Psoas muscle (tissue), 8 donors: ENCODE data around the gene SUPT6H. TPM values are rescaled to one million over a fixed set of nuclear protein-coding genes. Genes with fewer than 3 reads are reported as not detected.

ENCODE experiments used
- ATAC-seq, 4 donors: fragments of 200-7000 bp; cut with Tn5 transposase; one replicate each; pipeline ENCODE4 v1.9.1; 2020; ENCODE audit warnings: moderate library complexity in 3 of 4, mild to moderate bottlenecking in 2 of 4
- DNase-seq, 2 donors: peaks; one replicate each; pipeline ENCODE4 v3.0.0-alpha.2; 2020
- H3K27ac ChIP-seq: fragments of 200-600 bp; one replicate; pipeline ENCODE4 v1.8.0; 2022
- H3K27me3 ChIP-seq, 3 donors: fragments of 200-600 bp in 1 of 3; one replicate each; pipeline versions ENCODE4 v1.6.1 to v1.8.0; 2013 to 2022; ENCODE audit warnings: low read length in 2 of 3, mild to moderate bottlenecking in 2 of 3, moderate library complexity in 1 of 3; ENCODE audit not compliant: insufficient read depth in 3 of 3
- H3K36me3 ChIP-seq, 2 donors: fragments of 200-600 bp in 1 of 2; one replicate each; pipeline versions ENCODE4 v1.6.1 to v1.8.0; 2013 to 2022; ENCODE audit warnings: low read depth in 1 of 2, mild to moderate bottlenecking in 1 of 2, moderate library complexity in 1 of 2; ENCODE audit not compliant: insufficient read depth in 1 of 2
- H3K4me1 ChIP-seq: fragments of 200-600 bp; one replicate; pipeline ENCODE4 v1.8.0; 2022
- H3K4me3 ChIP-seq: fragments of 200-600 bp; one replicate; pipeline ENCODE4 v1.8.0; 2022; ENCODE audit warnings: mild to moderate bottlenecking
- H3K9me3 ChIP-seq: fragments of 200-600 bp; one replicate; pipeline ENCODE4 v1.8.0; 2022
- CTCF ChIP-seq: fragments of 200-600 bp; IDR thresholded peaks from one replicate; pipeline ENCODE4 v1.8.0; 2022; ENCODE audit warnings: antibody characterized with exemption
- WGBS, 3 donors: extraction: QIAGEN DNeasy Blood & Tissue Kit; methylation state at CpG; one replicate each; pipeline versions ENCODE4 v1.1.6 to v1.1.7; 2013; 5-methylcytosine and 5-hydroxymethylcytosine counted together
- intact Hi-C, 2 donors: fragments of 100-400 bp; cut with DNase I; formaldehyde crosslinking; loops; one replicate each; pipeline versions ENCODE4 v1.11.0 to v1.14.2; 2022
- polyA plus RNA-seq, 3 donors: library from polyadenylated mRNA; stranded (reverse); fragments of 200-250 nt; gene quantifications; one replicate each; pipeline ENCODE4 v1.2.3, GENCODE V29; 2013
- total RNA-seq, 4 donors: library from RNA; stranded (reverse); fragmentation: NEBNext Ultra II Directional in 2 of 4; extraction: Animal tissue kit (Norgen Biotek cat#: 25700) in 2 of 4; gene quantifications; one replicate each; pipeline versions ENCODE4 v1.2.1 to v1.2.4, GENCODE V29; 2021 to 2023
- donor health status: healthy with polysubstance abuse.
- donor health status: DM: no; HTN: no; CAD: no; lungs with moderate emphysema.
- donor health status: Bipolar disorder and iron deficiency.
- donor health status: healthy.
- donor health status: DM: yes; HTN: yes; CAD: no.
- donor health status: DM: no; HTN: no; CAD: no.
- donor health status: DM: no; HTN: no; CAD: no.
- donor health status: DM: yes; HTN: yes; CAD: no.

SUPT6H gene
- total and polyA plus RNA-seq, 7 donors = 28.6 to 77.4 (median 67.0) TPM

- intact Hi-C loops = no loop called here
- no peaks in the 10 kb centered on the region for H3K27me3 ChIP-seq
- H3K4me1 ChIP-seq = peaks cover 28% of the 10 kb centered on the region
- peak overlapping the region; percentile 79 for H3K4me3 ChIP-seq
- H3K27ac ChIP-seq = peak overlapping the region; percentile 78
- ATAC-seq (no peak), DNase-seq (peak in 1 of 2 donors; percentile 60)
- 18 to 26% (median 21%) methylated on average over 23 to 31 of the region's 31 CpGs for WGBS, 3 donors
- no peak for TF ChIP-seq CTCF
- peaks cover 0 to 21% of the 10 kb centered on the region in 2 donors for H3K36me3 ChIP-seq
- no peaks in the 10 kb centered on the region for H3K9me3 ChIP-seq
Measured at GRCh38 chr17:28744972-28745785, 83.2 kb downstream of the SUPT6H start.

GRCh38 chr17:28745786-28746411 lies 83.9 kb downstream of the SUPT6H start:
- no peak for TF ChIP-seq CTCF
- H3K4me1 ChIP-seq = peaks cover 28% of the 10 kb centered on the region
- peak in 1 of 4 donors; percentile 16 for ATAC-seq
- no peaks in the 10 kb centered on the region for H3K9me3 ChIP-seq
- 66 to 77% (median 70%) methylated on average over 4 of the region's 4 CpGs for WGBS, 3 donors
- peak in 1 of 2 donors; percentile 53 for DNase-seq
- H3K27me3 ChIP-seq = no peaks in the 10 kb centered on the region
- intact Hi-C loops = no loop called here
- peak overlapping the region; percentile 22 for H3K4me3 ChIP-seq
- peaks cover 0 to 21% of the 10 kb centered on the region in 2 donors for H3K36me3 ChIP-seq
- no peak overlapping the region for H3K27ac ChIP-seq

- Histone ChIP-seq H3K4me1 (peaks cover 28% of the 10 kb centered on the region), H3K27me3 (no peaks in the 10 kb centered on the region), H3K4me3 (peak overlapping the region; percentile 22), H3K36me3 (peaks cover 0 to 21% of the 10 kb centered on the region in 2 donors), H3K9me3 (no peaks in the 10 kb centered on the region), H3K27ac (no peak overlapping the region)
- WGBS, 3 donors = 27 to 39% (median 37%) methylated on average over 5 of the region's 5 CpGs
- intact Hi-C loops = no loop called here
- ATAC-seq = peak in 1 of 4 donors; percentile 17
- DNase-seq = peak in 1 of 2 donors; percentile 69
- no peak for TF ChIP-seq CTCF
Measured at GRCh38 chr17:28746611-28747050, 84.6 kb downstream of the SUPT6H start.

- DNase-seq (peak in 1 of 2 donors; percentile 47), ATAC-seq (no peak)
- Histone ChIP-seq H3K9me3 (no peaks in the 10 kb centered on the region), H3K36me3 (peaks cover 0 to 21% of the 10 kb centered on the region in 2 donors), H3K27ac (no peak overlapping the region), H3K4me1 (peaks cover 28% of the 10 kb centered on the region), H3K4me3 (no peak overlapping the region), H3K27me3 (no peaks in the 10 kb centered on the region)
- intact Hi-C loops = no loop called here
- WGBS, 3 donors = 50 to 61% (median 51%) methylated on average over 5 to 7 of the region's 7 CpGs
- TF ChIP-seq CTCF = no peak
Measured at GRCh38 chr17:28747051-28747691, 85.2 kb downstream of the SUPT6H start.
